Measurements from ENCODE around the gene MED13L. TPM values are rescaled to one million over a fixed set of nuclear protein-coding genes. Genes with fewer than 3 reads are reported as not detected.
A peak's percentile ranks its signal among the peaks of the same experiment; 100 is the strongest.

Gene MED13L
- total RNA-seq, 2 experiments from 2014 or later = 40.5 to 41.1 TPM

- no peaks in the 10 kb centered on the region for H3K27me3 Mint-ChIP-seq
- peaks cover 25% of the 10 kb centered on the region for H3K4me1 Mint-ChIP-seq
- DNase-seq = no peak
- no peaks in the 10 kb centered on the region for H3K9me3 Mint-ChIP-seq
- no peak overlapping the region for H3K27ac Mint-ChIP-seq
- H3K36me3 Mint-ChIP-seq = peaks cover 28% of the 10 kb centered on the region
- H3K4me3 Mint-ChIP-seq = no peak overlapping the region
Observed at GRCh38 chr12:116227811-116228210, 49.7 kb downstream of the MED13L start.

DNA sequence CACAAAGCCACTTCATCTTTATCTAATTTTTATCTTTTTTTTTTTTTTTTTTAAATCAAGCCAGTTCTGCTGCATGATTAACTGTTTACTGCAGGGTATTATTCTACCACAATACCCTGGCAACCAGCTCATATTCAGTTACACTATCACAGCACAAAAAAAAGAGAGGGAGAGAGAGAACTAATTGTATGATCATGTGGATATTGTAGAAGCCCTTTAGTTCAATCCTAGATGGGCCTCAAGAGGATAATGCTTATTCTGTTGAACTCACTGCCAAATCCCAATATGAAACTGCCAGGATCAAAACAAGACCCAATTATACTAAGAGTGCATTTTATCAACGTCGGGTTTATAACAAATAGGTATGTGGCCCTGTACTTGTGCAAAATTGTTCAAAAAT is 51.5 kb downstream of the MED13L start:
- Mint-ChIP-seq H3K9me3 (no peaks in the 10 kb centered on the region), H3K4me3 (no peak overlapping the region), H3K27ac (no peak overlapping the region), H3K36me3 (peaks cover 31% of the 10 kb centered on the region), H3K4me1 (peaks cover 31% of the 10 kb centered on the region), H3K27me3 (no peaks in the 10 kb centered on the region)
- no peak for DNase-seq

GRCh38 chr12:116222358-116222757 is 55.1 kb downstream of the MED13L start:
- Mint-ChIP-seq H3K36me3 (peaks cover 33% of the 10 kb centered on the region), H3K27ac (no peak overlapping the region)

DNA sequence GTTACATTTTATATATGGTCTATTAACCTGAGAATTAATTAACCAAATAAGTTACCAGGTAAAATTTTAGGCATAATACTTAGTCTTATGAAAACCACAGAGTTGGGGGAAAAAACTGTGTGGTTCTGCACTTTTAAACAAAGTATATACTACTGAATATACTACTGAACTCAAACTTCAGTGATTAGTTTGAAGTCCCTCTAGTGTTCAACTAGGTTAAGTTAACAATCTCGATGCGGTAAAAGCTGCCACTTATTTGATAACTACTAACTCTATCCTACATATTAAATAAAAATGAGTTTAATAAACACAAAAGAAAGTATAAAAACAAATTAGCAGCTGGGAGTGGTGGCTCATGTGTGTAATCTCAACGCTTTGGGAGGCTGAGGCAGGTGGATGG is 56.7 kb downstream of the MED13L start:
- H3K36me3 Mint-ChIP-seq = peaks cover 29% of the 10 kb centered on the region
- peaks cover 45% of the 10 kb centered on the region for H3K4me1 Mint-ChIP-seq
- H3K9me3 Mint-ChIP-seq = no peaks in the 10 kb centered on the region
- no peak for DNase-seq
- no peak overlapping the region for H3K4me3 Mint-ChIP-seq
- H3K27me3 Mint-ChIP-seq = no peaks in the 10 kb centered on the region
- no peak overlapping the region for H3K27ac Mint-ChIP-seq

More at GRCh38 chr12:116222358-116222757, 55.1 kb downstream of the MED13L start:
- no peaks in the 10 kb centered on the region for H3K27me3 Mint-ChIP-seq
- peak; percentile 30 for DNase-seq
- no peak overlapping the region for H3K4me3 Mint-ChIP-seq
- H3K4me1 Mint-ChIP-seq = peaks cover 33% of the 10 kb centered on the region
- H3K9me3 Mint-ChIP-seq = no peaks in the 10 kb centered on the region

DNA sequence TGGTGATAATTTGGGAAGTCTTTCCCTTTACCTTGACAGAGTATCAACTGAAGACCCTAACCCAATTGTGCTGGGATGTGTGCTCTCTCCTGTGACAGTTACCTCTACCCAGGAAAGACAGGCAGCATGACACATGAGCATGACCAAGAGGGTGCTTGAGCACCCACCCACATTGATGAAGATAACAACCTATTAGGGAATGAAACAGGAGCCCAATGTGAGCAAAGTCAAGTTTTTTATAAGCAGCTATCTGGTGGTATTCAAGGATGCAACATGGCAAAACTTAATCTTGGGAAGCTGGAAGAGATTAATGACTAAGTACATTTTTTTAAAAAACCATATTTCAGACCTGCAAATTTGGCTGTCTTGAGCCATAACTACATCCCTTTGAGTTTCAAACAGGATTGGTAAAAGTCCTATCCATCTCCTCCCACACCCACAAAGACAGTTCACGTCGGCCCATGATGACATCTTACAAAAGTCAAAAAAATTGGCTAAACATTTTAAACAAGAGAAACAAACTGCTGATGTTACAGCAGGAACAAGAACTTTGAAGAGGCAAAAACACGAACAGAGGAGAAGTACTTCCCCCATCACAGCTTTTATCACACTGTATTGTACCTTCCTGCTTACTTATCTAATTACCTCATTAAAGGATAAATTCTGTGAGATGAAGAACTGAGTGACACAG is 60.3 kb downstream of the MED13L start:
- no peaks in the 10 kb centered on the region for H3K9me3 Mint-ChIP-seq
- DNase-seq = no peak
- H3K27me3 Mint-ChIP-seq = no peaks in the 10 kb centered on the region
- H3K4me1 Mint-ChIP-seq = peaks cover 56% of the 10 kb centered on the region
- H3K36me3 Mint-ChIP-seq = peaks cover 12% of the 10 kb centered on the region
- no peak overlapping the region for H3K27ac Mint-ChIP-seq
- no peak overlapping the region for H3K4me3 Mint-ChIP-seq

DNA sequence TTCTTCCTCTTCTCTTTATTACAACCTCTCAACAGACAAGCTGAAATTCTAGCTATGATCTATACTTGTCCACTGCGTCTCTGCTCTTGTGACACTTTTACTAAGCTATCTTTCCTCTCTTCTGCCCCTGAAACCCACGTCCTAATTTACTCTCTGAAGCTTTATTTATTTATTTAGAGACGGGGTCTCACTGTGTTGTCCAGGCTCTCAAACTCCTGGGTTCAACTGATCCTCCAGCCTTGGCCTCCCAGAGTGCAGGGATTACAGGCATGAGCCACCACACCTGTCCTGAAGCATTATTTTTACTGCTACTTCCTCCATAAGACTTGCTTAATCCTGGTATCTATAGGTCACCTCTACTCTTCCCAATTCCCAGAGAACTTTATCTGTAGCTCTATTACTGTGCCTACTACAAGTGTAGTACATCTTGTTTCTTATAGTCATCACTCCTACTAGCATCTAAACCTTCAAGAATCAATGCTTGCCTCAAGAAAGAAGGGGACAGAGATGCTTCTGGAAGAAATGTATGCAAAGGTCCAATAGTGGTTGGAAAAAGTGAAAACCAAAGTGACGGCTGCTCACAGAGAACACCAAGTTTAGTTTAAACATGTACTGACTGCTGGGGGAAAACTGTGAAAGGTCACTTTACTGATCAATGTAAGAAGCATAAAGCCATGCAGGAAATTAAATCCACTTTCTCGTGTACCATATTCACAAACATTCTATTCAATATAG is 61.3 kb downstream of the MED13L start:
- Mint-ChIP-seq H3K4me3 (no peak overlapping the region), H3K36me3 (peaks cover 11% of the 10 kb centered on the region), H3K4me1 (peaks cover 58% of the 10 kb centered on the region), H3K27ac (no peak overlapping the region), H3K27me3 (no peaks in the 10 kb centered on the region), H3K9me3 (no peaks in the 10 kb centered on the region)
- no peak for DNase-seq

DNA sequence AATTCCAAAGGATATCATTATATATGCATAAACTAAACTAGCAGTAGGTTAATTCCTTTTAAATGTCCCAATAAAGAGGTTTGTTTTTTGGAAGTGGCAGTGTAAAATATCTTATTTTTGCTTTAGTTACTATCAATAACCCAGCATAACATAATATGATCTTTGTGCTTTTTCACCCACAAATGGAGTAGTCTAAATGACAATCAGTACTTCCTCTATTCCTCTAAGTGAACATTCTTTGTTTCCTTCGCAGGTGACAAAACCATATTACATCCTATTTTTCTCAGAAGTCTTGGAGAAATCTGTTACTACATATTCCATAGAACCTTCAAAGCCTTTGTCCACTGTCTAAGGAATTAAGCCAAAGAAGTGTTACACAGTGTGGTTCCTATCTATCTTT is 62.5 kb downstream of the MED13L start:
- H3K27ac Mint-ChIP-seq = no peak overlapping the region
- H3K27me3 Mint-ChIP-seq = no peaks in the 10 kb centered on the region
- no peak overlapping the region for H3K4me3 Mint-ChIP-seq
- no peak for DNase-seq
- H3K4me1 Mint-ChIP-seq = peaks cover 68% of the 10 kb centered on the region
- peaks cover 7% of the 10 kb centered on the region for H3K36me3 Mint-ChIP-seq
- no peaks in the 10 kb centered on the region for H3K9me3 Mint-ChIP-seq

DNA sequence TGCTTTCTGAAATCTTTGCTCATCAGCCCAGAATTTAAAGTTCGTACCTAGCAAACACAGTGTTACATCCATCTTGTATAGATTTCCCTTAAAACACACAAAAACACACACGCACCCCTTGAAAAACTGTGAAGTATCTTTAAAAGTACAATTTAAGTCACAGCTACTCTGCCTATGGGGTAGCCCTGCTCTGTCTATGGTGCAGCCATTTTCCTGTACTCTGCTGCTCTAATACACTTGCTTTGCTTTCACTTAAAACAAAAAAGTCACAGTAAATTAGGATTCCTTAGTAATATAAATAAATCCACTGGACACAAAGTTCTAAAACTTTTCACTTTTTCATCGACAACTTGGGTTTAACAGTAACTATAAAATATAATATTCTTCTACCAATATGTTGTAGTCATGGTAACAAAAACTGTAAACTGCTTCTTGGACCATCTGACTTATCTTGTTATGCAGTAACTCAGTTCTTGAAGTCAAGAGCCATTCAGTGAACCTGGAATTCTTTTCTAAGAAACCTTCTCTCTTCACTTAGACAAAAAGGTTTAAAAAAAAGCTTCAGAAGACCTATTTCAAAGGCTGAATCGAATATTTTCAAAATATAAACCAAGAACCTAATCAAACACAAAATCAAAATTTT is 63.5 kb downstream of the MED13L start:
- no peaks in the 10 kb centered on the region for H3K27me3 Mint-ChIP-seq
- DNase-seq = no peak
- H3K27ac Mint-ChIP-seq = no peak overlapping the region
- H3K36me3 Mint-ChIP-seq = peaks cover 7% of the 10 kb centered on the region
- H3K4me3 Mint-ChIP-seq = no peak overlapping the region
- peaks cover 78% of the 10 kb centered on the region for H3K4me1 Mint-ChIP-seq
- no peaks in the 10 kb centered on the region for H3K9me3 Mint-ChIP-seq

- Mint-ChIP-seq H3K27me3 (no peaks in the 10 kb centered on the region), H3K9me3 (no peaks in the 10 kb centered on the region), H3K36me3 (peaks cover 5% of the 10 kb centered on the region), H3K4me3 (no peak overlapping the region), H3K27ac (no peak overlapping the region), H3K4me1 (peaks cover 76% of the 10 kb centered on the region)
- DNase-seq = no peak
Observed at GRCh38 chr12:116213014-116213413, 64.5 kb downstream of the MED13L start.

- peaks cover 72% of the 10 kb centered on the region for H3K4me1 Mint-ChIP-seq
- peak overlapping the region; percentile 26 for H3K4me3 Mint-ChIP-seq
- DNase-seq = no peak
- H3K36me3 Mint-ChIP-seq = peaks cover 4% of the 10 kb centered on the region
- H3K27ac Mint-ChIP-seq = peak overlapping the region; percentile 73
- no peaks in the 10 kb centered on the region for H3K27me3 Mint-ChIP-seq
- no peaks in the 10 kb centered on the region for H3K9me3 Mint-ChIP-seq
Observed at GRCh38 chr12:116210762-116211161, 66.7 kb downstream of the MED13L start.

GRCh38 chr12:116210131-116210530 is 67.4 kb downstream of the MED13L start:
- H3K4me1 Mint-ChIP-seq = peaks cover 66% of the 10 kb centered on the region
- DNase-seq = no peak
- peaks cover 6% of the 10 kb centered on the region for H3K36me3 Mint-ChIP-seq
- H3K27ac Mint-ChIP-seq = peak overlapping the region; percentile 8
- peak overlapping the region; percentile 32 for H3K4me3 Mint-ChIP-seq
- H3K9me3 Mint-ChIP-seq = no peaks in the 10 kb centered on the region
- no peaks in the 10 kb centered on the region for H3K27me3 Mint-ChIP-seq

- Mint-ChIP-seq H3K4me1 (peaks cover 63% of the 10 kb centered on the region), H3K4me3 (peak overlapping the region; percentile 32), H3K9me3 (no peaks in the 10 kb centered on the region), H3K36me3 (peaks cover 10% of the 10 kb centered on the region), H3K27me3 (no peaks in the 10 kb centered on the region), H3K27ac (peak overlapping the region; percentile 8)
- DNase-seq = no peak
Observed at GRCh38 chr12:116209503-116209902, 68.0 kb downstream of the MED13L start.

DNA sequence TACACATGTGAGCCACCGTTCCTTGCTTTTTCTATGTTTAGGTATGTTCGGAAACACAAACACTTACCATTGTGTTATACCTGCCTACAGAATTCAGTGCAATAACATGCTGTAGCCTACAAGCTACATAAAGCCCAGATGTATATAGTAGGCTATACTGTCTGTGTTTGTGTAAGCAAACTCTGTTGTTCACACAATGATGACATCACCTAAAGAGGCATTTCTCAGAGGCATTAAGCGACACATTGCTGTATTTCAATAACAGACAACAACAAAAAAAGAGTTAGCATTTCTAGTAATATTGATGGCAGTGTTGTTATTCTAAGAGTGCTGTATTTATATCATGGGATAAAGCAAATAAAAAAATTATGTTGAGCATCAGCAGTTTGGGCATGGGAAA is 70.2 kb downstream of the MED13L start:
- no peak overlapping the region for H3K4me3 Mint-ChIP-seq
- no peaks in the 10 kb centered on the region for H3K9me3 Mint-ChIP-seq
- DNase-seq = no peak
- no peaks in the 10 kb centered on the region for H3K27me3 Mint-ChIP-seq
- peaks cover 21% of the 10 kb centered on the region for H3K36me3 Mint-ChIP-seq
- H3K27ac Mint-ChIP-seq = no peak overlapping the region
- H3K4me1 Mint-ChIP-seq = peaks cover 62% of the 10 kb centered on the region

GRCh38 chr12:116206828-116207227 is 70.7 kb downstream of the MED13L start:
- Mint-ChIP-seq H3K27ac (no peak overlapping the region), H3K4me1 (peaks cover 62% of the 10 kb centered on the region), H3K4me3 (no peak overlapping the region), H3K27me3 (no peaks in the 10 kb centered on the region), H3K9me3 (no peaks in the 10 kb centered on the region), H3K36me3 (peaks cover 21% of the 10 kb centered on the region)
- DNase-seq = no peak

- peaks cover 21% of the 10 kb centered on the region for H3K36me3 Mint-ChIP-seq
- H3K27me3 Mint-ChIP-seq = no peaks in the 10 kb centered on the region
- DNase-seq = no peak
- H3K4me3 Mint-ChIP-seq = no peak overlapping the region
- H3K4me1 Mint-ChIP-seq = peaks cover 54% of the 10 kb centered on the region
- no peaks in the 10 kb centered on the region for H3K9me3 Mint-ChIP-seq
- no peak overlapping the region for H3K27ac Mint-ChIP-seq
Observed at GRCh38 chr12:116204785-116205184, 72.7 kb downstream of the MED13L start.
